ENCODE measurements around the gene PSAP. TPM values are rescaled to one million over a fixed set of nuclear protein-coding genes. Genes with fewer than 3 reads are reported as not detected.

PSAP gene
- total RNA-seq, 1 donor from 2014 or later, result 676 TPM

GRCh38 chr10:71819985-71820384 lies 31.1 kb downstream of the PSAP start:
- no peak for TF ChIP-seq CTCF (IDR thresholded peaks at IDR 0.05; ENCODE audit: unreplicated experiment)
- H3K36me3 Mint-ChIP-seq (ENCODE audit: low read depth, unreplicated experiment), result peaks cover 56% of the 10 kb centered on the region
- DNase-seq (ENCODE audit: low spot score), result no peak
- peaks cover 1% of the 10 kb centered on the region for H3K27me3 Mint-ChIP-seq (ENCODE audit: unreplicated experiment)
- no peak overlapping the region for H3K4me3 Mint-ChIP-seq (ENCODE audit: unreplicated experiment)
- peaks cover 22% of the 10 kb centered on the region for H3K4me1 Mint-ChIP-seq (ENCODE audit: unreplicated experiment)
- no peak overlapping the region for H3K27ac Mint-ChIP-seq (ENCODE audit: unreplicated experiment)
- no peaks in the 10 kb centered on the region for H3K9me3 Mint-ChIP-seq (ENCODE audit: unreplicated experiment)

GRCh38 chr10:71819441-71819861 lies 31.6 kb downstream of the PSAP start:
- peak overlapping the region; percentile 15 for H3K4me3 Mint-ChIP-seq (ENCODE audit: unreplicated experiment)
- peaks cover 3% of the 10 kb centered on the region for H3K27me3 Mint-ChIP-seq (ENCODE audit: unreplicated experiment)
- peaks cover 59% of the 10 kb centered on the region for H3K36me3 Mint-ChIP-seq (ENCODE audit: low read depth, unreplicated experiment)
- DNase-seq (ENCODE audit: low spot score), result no peak
- no peaks in the 10 kb centered on the region for H3K9me3 Mint-ChIP-seq (ENCODE audit: unreplicated experiment)
- H3K27ac Mint-ChIP-seq (ENCODE audit: unreplicated experiment), result no peak overlapping the region
- TF ChIP-seq CTCF (IDR thresholded peaks at IDR 0.05; ENCODE audit: unreplicated experiment), result no peak
- H3K4me1 Mint-ChIP-seq (ENCODE audit: unreplicated experiment), result peaks cover 18% of the 10 kb centered on the region

- Mint-ChIP-seq H3K4me3 (ENCODE audit: unreplicated experiment) (no peak overlapping the region), H3K4me1 (ENCODE audit: unreplicated experiment) (peaks cover 12% of the 10 kb centered on the region), H3K27ac (ENCODE audit: unreplicated experiment) (no peak overlapping the region), H3K9me3 (ENCODE audit: unreplicated experiment) (no peaks in the 10 kb centered on the region), H3K36me3 (ENCODE audit: low read depth, unreplicated experiment) (peaks cover 62% of the 10 kb centered on the region), H3K27me3 (ENCODE audit: unreplicated experiment) (peaks cover 5% of the 10 kb centered on the region)
- no peak for DNase-seq (ENCODE audit: low spot score)
- no peak for TF ChIP-seq CTCF (IDR thresholded peaks at IDR 0.05; ENCODE audit: unreplicated experiment)
These were observed 32.3 kb downstream of the PSAP start for GRCh38 chr10:71818674-71819260.

GRCh38 chr10:71817831-71818655 lies 33.0 kb downstream of the PSAP start:
- DNase-seq (ENCODE audit: low spot score), result no peak
- Mint-ChIP-seq H3K4me1 (ENCODE audit: unreplicated experiment) (peaks cover 7% of the 10 kb centered on the region), H3K9me3 (ENCODE audit: unreplicated experiment) (no peaks in the 10 kb centered on the region), H3K4me3 (ENCODE audit: unreplicated experiment) (no peak overlapping the region), H3K27ac (ENCODE audit: unreplicated experiment) (no peak overlapping the region), H3K36me3 (ENCODE audit: low read depth, unreplicated experiment) (peaks cover 62% of the 10 kb centered on the region), H3K27me3 (ENCODE audit: unreplicated experiment) (peaks cover 8% of the 10 kb centered on the region)
- no peak for TF ChIP-seq CTCF (IDR thresholded peaks at IDR 0.05; ENCODE audit: unreplicated experiment)

All from endothelial cell (in vitro differentiated cells).